ENCODE results near the gene KCNJ15.

The KCNJ15 gene

DNA sequence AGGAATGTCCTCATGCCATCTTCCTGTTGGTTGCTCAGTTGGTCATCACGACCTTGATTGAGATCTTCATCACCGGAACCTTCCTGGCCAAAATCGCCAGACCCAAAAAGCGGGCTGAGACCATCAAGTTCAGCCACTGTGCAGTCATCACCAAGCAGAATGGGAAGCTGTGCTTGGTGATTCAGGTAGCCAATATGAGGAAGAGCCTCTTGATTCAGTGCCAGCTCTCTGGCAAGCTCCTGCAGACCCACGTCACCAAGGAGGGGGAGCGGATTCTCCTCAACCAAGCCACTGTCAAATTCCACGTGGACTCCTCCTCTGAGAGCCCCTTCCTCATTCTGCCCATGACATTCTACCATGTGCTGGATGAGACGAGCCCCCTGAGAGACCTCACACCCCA, 42.9 kb downstream of the KCNJ15 start:
- no peak for DNase-seq (ENCODE audit: low read depth)

- DNase-seq (ENCODE audit: low read depth) = no peak
Measured at GRCh38 chr21:38300141-38300578, 43.4 kb downstream of the KCNJ15 start.

DNA sequence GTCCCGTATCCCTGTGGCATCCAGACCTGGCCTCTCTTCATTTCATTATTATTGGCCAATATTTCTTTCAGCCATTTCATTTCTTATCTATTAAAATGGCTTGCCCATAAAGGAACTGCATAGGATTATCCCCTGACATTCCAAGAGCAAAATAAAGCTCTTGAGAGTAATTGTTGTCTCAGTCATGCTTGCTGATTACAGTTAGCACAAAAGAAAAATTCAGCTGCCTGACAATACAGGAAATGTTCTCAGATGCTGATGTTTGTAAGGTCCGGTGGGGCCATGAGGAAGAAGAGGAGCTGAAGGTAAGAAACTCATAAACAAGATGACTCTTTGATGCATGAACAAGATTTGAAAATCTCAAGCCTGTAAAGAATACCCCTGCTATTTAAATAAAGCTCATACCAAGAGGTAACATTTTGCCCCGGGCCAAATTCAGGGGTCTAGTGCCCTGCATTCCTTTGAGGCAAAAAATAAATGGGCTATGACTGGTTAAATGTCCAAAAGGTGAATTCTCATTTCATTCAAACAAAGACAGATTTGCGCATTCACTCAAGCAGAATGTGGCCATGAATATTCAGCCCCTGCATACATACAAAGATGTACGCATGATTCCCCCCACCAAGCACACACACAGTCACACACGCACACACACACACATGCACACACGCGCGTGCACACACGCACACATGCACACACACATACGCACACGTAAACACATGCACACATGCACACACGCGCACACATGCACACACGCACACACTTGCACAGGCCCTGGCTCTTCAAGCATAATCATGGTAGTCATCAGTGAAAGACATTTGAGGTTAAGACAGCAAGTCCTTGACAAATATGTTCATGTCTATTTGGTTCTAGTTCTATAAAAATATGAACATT, 44.8 kb downstream of the KCNJ15 start:
- no peak for DNase-seq (ENCODE audit: low read depth)

DNA sequence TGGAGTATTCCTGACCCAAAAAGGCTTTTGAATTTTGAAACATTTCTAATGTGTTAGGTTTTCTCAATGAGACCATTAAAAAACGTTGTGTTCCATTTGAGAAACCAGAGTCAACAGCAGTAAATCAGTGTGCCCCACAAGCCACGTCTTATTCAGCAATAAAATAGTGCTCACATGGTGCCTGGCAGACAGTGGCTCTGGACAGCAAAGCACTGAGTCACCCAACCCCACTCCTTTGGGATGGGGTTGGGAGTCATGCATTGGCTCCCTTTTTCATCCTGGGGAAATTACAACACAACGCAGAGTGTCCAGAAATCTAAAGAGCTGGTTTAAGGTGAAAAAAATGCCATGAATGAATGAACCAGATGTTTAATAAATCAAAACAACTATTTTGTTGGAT, 46.5 kb downstream of the KCNJ15 start:
- no peak for DNase-seq (ENCODE audit: low read depth)

- DNase-seq (ENCODE audit: low read depth) = no peak
Measured at GRCh38 chr21:38306433-38307141, 49.8 kb downstream of the KCNJ15 start.

DNA sequence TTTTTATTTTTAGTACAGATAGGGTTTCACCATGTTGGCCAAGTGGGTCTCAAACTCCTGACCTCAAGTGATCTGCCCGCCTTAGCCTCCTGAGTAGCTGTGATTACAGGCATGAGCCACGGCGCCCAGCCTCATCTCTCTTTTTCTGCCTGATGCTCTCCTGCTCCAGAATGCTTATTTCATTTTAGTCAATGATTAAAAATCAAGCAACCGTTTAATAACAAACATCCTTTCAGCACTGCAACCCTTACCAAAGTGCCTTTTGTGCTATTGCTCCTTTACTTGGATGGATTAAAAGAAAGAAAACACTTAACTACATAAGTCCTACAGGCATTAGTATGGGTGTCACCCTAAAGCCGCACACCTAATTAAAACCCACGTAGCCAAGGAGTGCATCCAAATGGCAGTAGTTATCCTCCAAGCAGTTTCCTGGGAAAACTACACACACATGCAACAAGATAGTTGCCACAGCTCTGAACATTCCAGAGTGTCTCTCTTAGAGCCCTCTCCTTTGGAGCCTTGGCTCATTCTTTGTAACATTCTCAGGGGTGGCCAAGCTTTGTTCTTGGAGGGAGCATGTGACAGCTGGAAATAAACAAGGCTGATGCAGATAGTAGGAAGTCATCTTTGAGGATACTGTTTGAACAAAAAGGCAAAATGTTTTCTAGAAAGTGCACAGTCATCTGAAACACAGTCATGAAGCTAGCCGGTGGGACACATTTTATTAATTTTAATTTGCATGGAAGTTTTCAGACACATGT, 51.2 kb downstream of the KCNJ15 start:
- DNase-seq (ENCODE audit: low read depth) = no peak

- DNase-seq (ENCODE audit: low read depth) = no peak
Measured at GRCh38 chr21:38308532-38309119, 51.8 kb downstream of the KCNJ15 start.

- no peak for DNase-seq (ENCODE audit: low read depth)
Measured at GRCh38 chr21:38310646-38311485, 54.1 kb downstream of the KCNJ15 start.

GRCh38 chr21:38311765-38312164, 55.0 kb downstream of the KCNJ15 start:
- DNase-seq (ENCODE audit: low read depth) = no peak

- DNase-seq (ENCODE audit: low read depth) = no peak
Measured at GRCh38 chr21:38312822-38313221, 56.0 kb downstream of the KCNJ15 start.

DNA sequence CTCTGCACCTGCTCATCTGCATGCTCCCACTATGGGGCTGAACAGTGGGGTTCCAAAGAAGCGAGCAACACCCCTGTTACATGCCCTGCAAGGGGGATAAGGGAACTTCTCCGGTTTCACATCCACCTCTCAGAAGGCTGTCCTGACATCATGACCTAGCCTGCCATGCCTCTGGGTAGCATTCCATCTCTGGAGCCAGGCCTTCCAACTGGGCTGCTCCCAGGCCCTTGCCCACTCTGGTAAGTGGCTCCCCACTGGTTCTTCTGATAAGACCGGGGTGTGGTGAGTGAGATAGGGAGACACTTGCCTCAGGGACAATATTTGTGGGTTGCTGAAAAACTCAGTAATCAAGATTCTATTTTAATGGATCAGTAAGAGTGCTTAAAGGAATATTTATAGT, 57.8 kb downstream of the KCNJ15 start:
- DNase-seq (ENCODE audit: low read depth) = no peak

DNA sequence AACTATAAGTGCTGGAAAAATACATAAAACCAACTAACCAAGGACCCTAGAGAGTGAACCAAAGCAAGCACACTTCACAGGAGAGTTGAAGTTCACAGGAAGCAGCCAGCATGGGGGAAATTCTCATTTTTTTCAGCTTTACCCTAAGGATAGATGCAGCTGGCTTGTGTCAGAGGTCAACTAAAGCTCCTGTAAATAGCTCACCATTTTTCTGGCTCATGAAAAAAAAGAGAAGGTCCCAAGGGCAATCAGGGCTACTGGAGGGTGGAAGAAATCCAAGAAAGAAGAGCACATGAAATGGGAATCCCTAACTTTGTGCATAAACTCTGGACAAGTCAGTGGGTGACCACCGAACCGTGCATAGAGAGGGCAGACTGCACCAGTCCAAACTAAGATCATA, 58.3 kb downstream of the KCNJ15 start:
- no peak for DNase-seq (ENCODE audit: low read depth)

DNA sequence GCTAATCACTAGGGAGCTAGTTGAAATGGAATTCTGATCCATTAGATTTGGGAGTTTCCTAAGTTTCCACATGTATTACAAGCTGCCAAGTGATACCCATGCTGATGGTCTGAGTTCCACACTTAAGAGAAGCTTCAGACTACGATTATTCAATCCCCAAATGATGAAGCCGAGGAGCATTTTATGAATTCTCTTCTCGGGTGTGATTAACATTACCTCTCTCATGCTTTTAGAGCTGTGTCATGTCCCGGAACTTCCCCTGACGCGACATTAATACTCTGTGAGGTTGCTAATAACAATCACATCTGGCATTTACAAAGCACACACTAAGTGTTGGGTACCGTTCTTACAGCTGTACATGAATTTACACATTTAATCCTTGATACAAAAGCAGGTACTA, 63.0 kb downstream of the KCNJ15 start:
- no peak for DNase-seq (ENCODE audit: low read depth)

- no peak for DNase-seq (ENCODE audit: low read depth)
Measured at GRCh38 chr21:38321568-38321967, 64.8 kb downstream of the KCNJ15 start.

DNA sequence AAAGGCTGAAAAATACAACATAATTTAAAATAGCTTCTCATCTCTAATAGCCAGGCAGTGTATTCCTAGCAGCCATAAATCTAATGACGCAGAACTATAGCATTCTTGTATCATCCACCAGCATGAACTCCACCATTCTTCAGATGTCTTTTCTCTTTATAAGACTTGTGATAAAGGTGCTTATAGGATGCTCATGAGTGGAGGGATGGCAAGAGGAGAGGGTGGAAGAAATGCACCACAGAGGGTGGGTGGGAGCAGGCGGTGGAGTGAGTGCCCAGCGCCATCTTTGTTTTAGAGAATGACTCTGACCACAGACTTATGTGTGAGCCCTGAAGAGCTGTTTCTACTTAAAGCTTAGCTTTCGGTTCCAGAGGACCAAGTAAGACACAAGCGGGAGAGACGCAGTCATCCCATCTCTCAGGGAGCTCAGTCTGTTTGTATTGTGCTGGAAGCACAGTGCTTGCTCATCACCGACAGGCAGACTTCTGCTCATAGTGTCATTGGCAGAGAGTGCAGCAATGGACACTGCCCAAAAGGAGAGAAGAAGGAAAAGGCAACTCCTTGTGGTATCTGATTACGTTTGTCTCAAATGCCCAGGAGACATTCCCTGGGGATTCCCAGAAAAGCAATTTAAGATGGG, 65.6 kb downstream of the KCNJ15 start:
- DNase-seq (ENCODE audit: low read depth) = no peak

DNA sequence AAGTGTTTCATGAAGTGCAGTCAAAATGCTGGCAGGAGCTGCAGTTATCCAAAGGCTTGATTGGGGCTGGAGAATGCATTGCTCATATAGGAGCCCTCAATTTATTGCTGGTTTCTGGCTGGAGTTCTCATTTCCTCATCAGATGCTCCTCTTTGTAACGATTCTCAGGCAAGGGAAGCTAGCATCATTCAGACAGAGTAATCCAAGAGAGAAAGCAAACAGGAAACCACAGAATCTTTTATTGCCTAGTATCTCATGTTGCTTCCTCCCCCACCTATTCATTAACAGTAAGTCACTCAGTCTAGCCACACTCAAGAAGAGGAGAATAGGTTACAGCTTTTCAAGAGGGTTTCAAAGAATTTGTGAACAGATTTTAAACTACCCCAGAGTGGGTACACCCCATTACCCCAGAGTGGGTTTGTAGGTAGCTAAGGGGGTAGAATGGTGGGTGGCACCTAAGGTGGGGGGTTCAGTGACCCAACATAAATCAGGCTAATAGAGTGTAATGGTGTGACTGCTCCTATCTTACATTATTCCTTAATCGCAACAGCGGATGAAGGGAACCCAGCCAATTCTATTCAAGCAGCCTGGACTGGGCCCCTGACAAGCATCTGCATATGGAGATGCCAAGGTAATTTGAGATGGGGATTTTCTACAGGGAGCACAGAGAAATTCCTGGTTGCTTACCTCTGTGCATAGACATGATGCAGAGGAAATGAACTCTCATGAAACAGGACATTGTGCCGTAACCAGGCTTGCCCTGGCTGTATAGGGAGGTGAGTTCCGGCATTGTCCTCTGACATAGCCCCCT, 67.1 kb downstream of the KCNJ15 start:
- DNase-seq (ENCODE audit: low read depth) = no peak

DNA sequence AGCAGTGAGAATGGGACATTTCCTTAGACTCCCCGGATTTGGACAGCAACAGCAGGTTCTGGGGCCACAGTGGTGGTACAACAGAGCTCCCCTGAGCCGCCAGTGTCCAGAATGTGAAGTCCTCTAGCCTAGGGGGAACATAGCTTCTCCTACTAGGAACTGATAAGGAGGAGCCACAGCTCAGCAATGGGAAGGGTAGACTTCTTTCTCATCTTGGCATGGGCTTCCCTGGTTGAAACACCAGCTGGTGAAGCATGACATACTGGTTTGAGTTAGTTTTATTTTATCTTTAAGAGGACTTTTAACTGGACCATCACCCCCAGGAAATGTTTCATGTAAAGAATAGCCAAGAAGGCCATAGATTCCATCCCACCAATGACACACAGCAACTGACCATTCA, 68.4 kb downstream of the KCNJ15 start:
- DNase-seq (ENCODE audit: low read depth) = no peak

DNA sequence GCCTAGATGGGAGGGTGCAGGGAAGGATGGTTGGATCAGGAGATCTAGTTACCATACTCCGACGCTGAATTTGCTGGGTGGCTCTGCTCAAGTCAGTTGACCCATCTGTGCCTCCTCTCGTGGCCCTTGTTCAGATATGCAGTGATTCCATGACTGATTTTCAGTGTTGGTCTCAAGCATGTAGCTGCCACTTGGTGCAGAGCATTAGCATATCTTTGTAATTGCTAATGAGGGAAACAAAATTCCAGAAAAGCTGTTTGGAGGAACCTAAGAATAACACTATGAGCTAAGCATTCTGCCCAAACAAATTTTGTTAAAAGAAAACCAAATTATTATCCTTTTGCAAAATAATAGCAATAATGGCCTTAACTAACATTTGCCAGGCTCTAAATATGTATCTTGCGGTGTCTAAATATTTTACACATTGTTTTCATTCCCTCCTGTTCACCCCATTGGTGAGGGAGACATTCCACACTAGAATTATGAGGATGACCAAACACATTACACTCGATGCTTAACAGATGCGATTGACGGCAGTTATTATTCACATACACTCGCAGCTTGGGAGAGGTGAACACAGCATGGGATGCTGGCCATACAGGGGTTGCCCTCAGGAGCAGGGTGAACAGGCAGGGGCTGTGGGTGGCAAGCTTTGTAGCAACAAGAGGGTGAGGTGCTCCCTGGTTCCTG, 69.1 kb downstream of the KCNJ15 start:
- DNase-seq (ENCODE audit: low read depth) = no peak

DNA sequence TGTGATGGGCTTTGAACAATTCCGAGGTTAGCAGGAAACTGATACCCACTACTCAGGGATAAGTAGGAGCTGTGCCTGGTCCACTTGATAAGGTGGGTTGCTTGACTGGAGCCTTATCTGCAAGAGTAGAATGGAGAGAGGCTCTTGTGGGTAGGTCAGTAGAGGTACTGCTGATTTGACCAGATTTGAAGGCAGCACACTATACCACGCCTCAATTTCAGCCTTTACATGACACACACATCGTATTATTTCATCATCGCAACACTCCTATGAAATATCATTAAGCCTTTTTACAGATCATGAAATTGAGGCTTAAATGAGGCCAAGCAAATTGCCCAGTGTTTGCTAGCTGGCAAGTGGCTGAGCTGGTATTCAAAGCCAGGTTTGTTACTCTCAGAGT, 69.6 kb downstream of the KCNJ15 start:
- DNase-seq (ENCODE audit: low read depth) = no peak
